OCI-LY7 (cell line): ENCODE measurements around the gene NDUFC2.

Experiments
- EZH2phosphoT487 ChIP-seq: fragments of 200-600 bp; sonication (generic); IDR thresholded peaks from 2 replicates; pipeline ENCODE4 v1.6.1; 2018; ENCODE audit warnings: low read depth, borderline replicate concordance, mild to moderate bottlenecking, mixed run types, antibody characterized with exemption, low read length, moderate library complexity, mixed read lengths
- TF ChIP-seq, protein P1 (sequence below): fragments of 200-600 bp; sonication (generic); conservative IDR thresholded peaks from 2 replicates; pipeline ENCODE4 v1.5.1; 2014; ENCODE audit warnings: mild to moderate bottlenecking, antibody characterized with exemption, low read length, moderate library complexity, mixed read lengths

GRCh38 chr11:78070621-78071020 is 9.0 kb downstream of the NDUFC2 start:
- TF ChIP-seq, protein P1, sequence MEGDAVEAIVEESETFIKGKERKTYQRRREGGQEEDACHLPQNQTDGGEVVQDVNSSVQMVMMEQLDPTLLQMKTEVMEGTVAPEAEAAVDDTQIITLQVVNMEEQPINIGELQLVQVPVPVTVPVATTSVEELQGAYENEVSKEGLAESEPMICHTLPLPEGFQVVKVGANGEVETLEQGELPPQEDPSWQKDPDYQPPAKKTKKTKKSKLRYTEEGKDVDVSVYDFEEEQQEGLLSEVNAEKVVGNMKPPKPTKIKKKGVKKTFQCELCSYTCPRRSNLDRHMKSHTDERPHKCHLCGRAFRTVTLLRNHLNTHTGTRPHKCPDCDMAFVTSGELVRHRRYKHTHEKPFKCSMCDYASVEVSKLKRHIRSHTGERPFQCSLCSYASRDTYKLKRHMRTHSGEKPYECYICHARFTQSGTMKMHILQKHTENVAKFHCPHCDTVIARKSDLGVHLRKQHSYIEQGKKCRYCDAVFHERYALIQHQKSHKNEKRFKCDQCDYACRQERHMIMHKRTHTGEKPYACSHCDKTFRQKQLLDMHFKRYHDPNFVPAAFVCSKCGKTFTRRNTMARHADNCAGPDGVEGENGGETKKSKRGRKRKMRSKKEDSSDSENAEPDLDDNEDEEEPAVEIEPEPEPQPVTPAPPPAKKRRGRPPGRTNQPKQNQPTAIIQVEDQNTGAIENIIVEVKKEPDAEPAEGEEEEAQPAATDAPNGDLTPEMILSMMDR: no peak
- TF ChIP-seq EZH2phosphoT487: no peak
